Fibroblast of peridontal ligament (primary cell): ENCODE data around the gene GOSR1.
A peak's percentile ranks its signal among the peaks of the same experiment; 100 is the strongest.
"Not testable (repeated sequence)": the region's sequence is repeated elsewhere in the genome, so short reads cannot be mapped to it uniquely, and the experiment has no call there.

Experiments
- DNase-seq: peaks from one replicate; pipeline ENCODE4 v3.0.0-alpha.2; 2010; ENCODE audit errors: extremely low read depth

The GOSR1 gene

GRCh38 chr17:30505868-30506417 lies 28.7 kb downstream of the GOSR1 start:
- DNase-seq: no peak

GRCh38 chr17:30506481-30506880 lies 29.3 kb downstream of the GOSR1 start:
- DNase-seq: no peak

- peak; percentile 76 for DNase-seq
These were observed 36.1 kb downstream of the GOSR1 start for GRCh38 chr17:30513346-30513745.

- DNase-seq: no peak
These were observed 37.8 kb downstream of the GOSR1 start for GRCh38 chr17:30514895-30515596.

GRCh38 chr17:30517786-30518185 lies 40.6 kb downstream of the GOSR1 start:
- peak; percentile 23 for DNase-seq

- DNase-seq: peak; percentile 32
These were observed 42.0 kb downstream of the GOSR1 start for GRCh38 chr17:30519166-30519565.

- DNase-seq: peak; percentile 98
These were observed 42.5 kb downstream of the GOSR1 start for GRCh38 chr17:30519707-30520106.

GRCh38 chr17:30520436-30520835 lies 43.2 kb downstream of the GOSR1 start:
- peak; percentile 94 for DNase-seq

- no peak for DNase-seq
These were observed 43.7 kb downstream of the GOSR1 start for GRCh38 chr17:30520882-30521281.

GRCh38 chr17:30521766-30522165 lies 44.6 kb downstream of the GOSR1 start:
- DNase-seq: no peak

GRCh38 chr17:30523236-30523635 lies 46.0 kb downstream of the GOSR1 start:
- DNase-seq: not testable (repeated sequence)

GRCh38 chr17:30524847-30525246 lies 47.6 kb downstream of the GOSR1 start:
- peak; percentile 24 for DNase-seq

- no peak for DNase-seq
These were observed 49.2 kb downstream of the GOSR1 start for GRCh38 chr17:30526401-30526800.

GRCh38 chr17:30528701-30529100 lies 51.5 kb downstream of the GOSR1 start:
- DNase-seq: not testable (repeated sequence)

GRCh38 chr17:30530346-30531025 lies 53.3 kb downstream of the GOSR1 start:
- DNase-seq: peak; percentile 52

GRCh38 chr17:30532871-30533270 lies 55.7 kb downstream of the GOSR1 start:
- no peak for DNase-seq

GRCh38 chr17:30534298-30534697 lies 57.1 kb downstream of the GOSR1 start:
- DNase-seq: no peak

GRCh38 chr17:30534938-30535921 lies 58.0 kb downstream of the GOSR1 start:
- DNase-seq: no peak

- DNase-seq: not testable (repeated sequence)
These were observed 59.6 kb downstream of the GOSR1 start for GRCh38 chr17:30536846-30537245.

GRCh38 chr17:30537667-30538066 lies 60.5 kb downstream of the GOSR1 start:
- not testable (repeated sequence) for DNase-seq

GRCh38 chr17:30541802-30542201 lies 64.6 kb downstream of the GOSR1 start:
- no peak for DNase-seq

GRCh38 chr17:30543456-30543855 lies 66.2 kb downstream of the GOSR1 start:
- DNase-seq: no peak
